ENCODE data around the gene CYP2A6. TPM values are rescaled to one million over a fixed set of nuclear protein-coding genes. Genes with fewer than 3 reads are reported as not detected.
A peak's percentile ranks its signal among the peaks of the same experiment; 100 is the strongest.
"Not testable (repeated sequence)": the region's sequence is repeated elsewhere in the genome, so short reads cannot be mapped to it uniquely, and the experiment has no call there.

CYP2A6 gene
- total and polyA plus RNA-seq, 12 donors: 0.11 to 2.1 (median 0.57) TPM; not detected in 1

GRCh38 chr19:40829205-40829604, 21.0 kb downstream of the CYP2A6 start:
- H3K27me3 ChIP-seq: no peaks in the 10 kb centered on the region
- no peaks in the 10 kb centered on the region for H3K9me3 ChIP-seq (replicated peaks in 1 of 3)
- H3K36me3 ChIP-seq (replicated peaks in 1 of 2): no peaks in the 10 kb centered on the region
- H3K27ac ChIP-seq: no peak overlapping the region
- TF ChIP-seq CTCF (IDR thresholded peaks at IDR 0.05) (no peak), POLR2A (IDR thresholded peaks at IDR 0.05) (no peak)
- peaks cover 0 to 4% of the 10 kb centered on the region in 2 donors for H3K4me1 ChIP-seq (replicated peaks in 1 of 2)
- DNase-seq: no peak
- intact Hi-C loops (cut with DNase I): no loop called here
- H3K4me3 ChIP-seq: no peak overlapping the region

- Histone ChIP-seq H3K4me1 (replicated peaks in 1 of 2) (peaks cover 15% of the 10 kb centered on the region in 2 donors), H3K27me3 (no peaks in the 10 kb centered on the region), H3K4me3 (no peak overlapping the region), H3K9me3 (replicated peaks in 1 of 3) (no peaks in the 10 kb centered on the region), H3K27ac (no peak overlapping the region), H3K36me3 (replicated peaks in 1 of 2) (no peaks in the 10 kb centered on the region)
- WGBS, 4 donors: 93 to 97% (median 97%) methylated on average over 21 to 22 of the region's 22 CpGs
- no peak for TF ChIP-seq CTCF (IDR thresholded peaks at IDR 0.05)
- DNase-seq: peak in 2 of 7 donors; percentile 16 to 44
- intact Hi-C loops (cut with DNase I): no loop called here
Measured at GRCh38 chr19:40827386-40828247, 22.6 kb downstream of the CYP2A6 start.

- H3K9me3 ChIP-seq (replicated peaks in 1 of 3); intact Hi-C loops (cut with DNase I); H3K4me3 ChIP-seq; H3K27me3 ChIP-seq; H3K36me3 ChIP-seq (replicated peaks in 1 of 2); H3K27ac ChIP-seq: not testable (repeated sequence)
- WGBS, 4 donors: 79 to 91% (median 87%) methylated on average over 29 of the region's 29 CpGs
- peaks cover 21% of the 10 kb centered on the region in 2 donors for H3K4me1 ChIP-seq (replicated peaks in 1 of 2)
- peak in 2 of 7 donors; percentile 20 to 49 for DNase-seq
Measured at GRCh38 chr19:40826699-40827385, 23.4 kb downstream of the CYP2A6 start.

GRCh38 chr19:40826312-40826698, 23.9 kb downstream of the CYP2A6 start:
- intact Hi-C loops (cut with DNase I); H3K4me3 ChIP-seq; H3K36me3 ChIP-seq (replicated peaks in 1 of 2); H3K27ac ChIP-seq; H3K27me3 ChIP-seq; H3K9me3 ChIP-seq (replicated peaks in 1 of 3): not testable (repeated sequence)
- WGBS, 4 donors: 87 to 98% (median 95%) methylated on average over 5 to 8 of the region's 14 CpGs
- peak in 1 of 7 donors; percentile 19 for DNase-seq
- H3K4me1 ChIP-seq (replicated peaks in 1 of 2): peaks cover 21% of the 10 kb centered on the region in 2 donors

- intact Hi-C loops (cut with DNase I); H3K36me3 ChIP-seq (replicated peaks in 1 of 2); H3K27me3 ChIP-seq; H3K4me3 ChIP-seq; H3K9me3 ChIP-seq (replicated peaks in 1 of 3); H3K27ac ChIP-seq: not testable (repeated sequence)
- peak in 2 of 7 donors; percentile 17 to 44 for DNase-seq
- WGBS, 4 donors: 91 to 100% (median 98%) methylated on average over 3 to 5 of the region's 6 CpGs; no CpG with 5 or more reads in 1 of the 4 donors
- H3K4me1 ChIP-seq (replicated peaks in 1 of 2): peaks cover 21% of the 10 kb centered on the region in 2 donors
Measured at GRCh38 chr19:40825460-40826095, 24.7 kb downstream of the CYP2A6 start.

GRCh38 chr19:40824916-40825315, 25.3 kb downstream of the CYP2A6 start:
- H3K27ac ChIP-seq; intact Hi-C loops (cut with DNase I); H3K4me3 ChIP-seq; H3K36me3 ChIP-seq (replicated peaks in 1 of 2); H3K9me3 ChIP-seq (replicated peaks in 1 of 3); H3K27me3 ChIP-seq: not testable (repeated sequence)
- H3K4me1 ChIP-seq (replicated peaks in 1 of 2): peaks cover 21% of the 10 kb centered on the region in 2 donors
- peak in 2 of 7 donors; percentile 24 to 50 for DNase-seq
- WGBS, 4 donors: 79 to 93% (median 90%) methylated on average over 9 to 16 of the region's 16 CpGs

GRCh38 chr19:40822704-40823553, 27.3 kb downstream of the CYP2A6 start:
- H3K4me3 ChIP-seq; H3K36me3 ChIP-seq (replicated peaks in 1 of 2); H3K9me3 ChIP-seq (replicated peaks in 1 of 3); intact Hi-C loops (cut with DNase I); H3K27me3 ChIP-seq: not testable (repeated sequence)
- peak; percentile 58 to 87 (median 81) for DNase-seq
- WGBS, 4 donors: 29 to 38% (median 32%) methylated on average over 9 of the region's 9 CpGs
- peaks cover 27 to 35% of the 10 kb centered on the region in 2 donors for H3K4me1 ChIP-seq (replicated peaks in 1 of 2)
- peak overlapping the region; percentile 57 to 94 (median 67) for H3K27ac ChIP-seq

Data from adrenal gland (tissue), 12 donors.